Endothelial cell of umbilical vein (primary cell): ENCODE data around the gene MAG.

Experiments
- CTCF ChIP-seq, 2 donors: IDR thresholded peaks; 1 replicate in 1 of 2; 2 replicates in 1 of 2; pipeline ENCODE4 v1.5.1; 2011; ENCODE audit warnings: low read length in 2 of 2, mild to moderate bottlenecking in 2 of 2, moderate library complexity in 2 of 2, control low read depth in 1 of 2, inconsistent platforms in 1 of 2, low read depth in 1 of 2; ENCODE audit not compliant: insufficient read depth in 1 of 2; ENCODE audit errors: extremely low read depth in 1 of 2
- EZH2 ChIP-seq: IDR thresholded peaks from 2 replicates; pipeline ENCODE4 v1.6.1; 2012; ENCODE audit warnings: borderline replicate concordance, low read depth, mild to moderate bottlenecking, moderate library complexity, low read length, inconsistent platforms; ENCODE audit not compliant: severe bottlenecking
- JUN ChIP-seq: IDR thresholded peaks from 2 replicates; pipeline ENCODE4 v1.6.1; 2011; ENCODE audit warnings: borderline replicate concordance, low read depth; ENCODE audit not compliant: insufficient read length, insufficient read depth
- MAX ChIP-seq: IDR thresholded peaks from 2 replicates; pipeline ENCODE4 v1.6.1; 2011; ENCODE audit not compliant: insufficient read depth, insufficient read length
- POLR2A ChIP-seq: IDR thresholded peaks from 2 replicates; pipeline ENCODE4 v1.6.1; 2012; ENCODE audit warnings: low read depth, mild to moderate bottlenecking, control low read depth, low read length

- TF ChIP-seq CTCF (IDR thresholded peaks at IDR 0.05; ENCODE audit: extremely low read depth in 1 of 2, insufficient read depth in 1 of 2, low read depth in 1 of 2, low read length in 2 of 2) (no peak), MAX (no peak), JUN (no peak), EZH2 (no peak), POLR2A (no peak)
These were observed 15.2 kb upstream of the MAG start for GRCh38 chr19:35276706-35277281.
